T-cell (primary cell): Measurements from ENCODE around the gene CAPN5. TPM values are rescaled to one million over a fixed set of nuclear protein-coding genes. Genes with fewer than 3 reads are reported as not detected.
"Not testable (repeated sequence)": the region's sequence is repeated elsewhere in the genome, so short reads cannot be mapped to it uniquely, and the experiment has no call there.

Source experiments
- ATAC-seq, 4 experiments: fragments of 200-7000 bp in 3 of 4; fragments of 150-1000 bp in 1 of 4; cut with Tn5 transposase; replicated peaks in 1 of 4; 1 replicate in 3 of 4; 2 replicates in 1 of 4; pipeline ENCODE4 v1.10.0; 2021; ENCODE audit warnings: moderate library complexity in 3 of 4, mild to moderate bottlenecking in 2 of 4, moderate number of reproducible peaks in 1 of 4
- CTCF ChIA-PET, 2 donors: fragments of 300-600 bp; sonication (Branson Sonifier 250); formaldehyde crosslinking; loops; one replicate each; lab custom pipeline; 2022; ENCODE audit warnings: antibody characterized with exemption in 2 of 2; lab: Charles Lee
- POLR2A ChIA-PET, 2 donors: fragments of 300-600 bp; sonication (Branson Sonifier 250); formaldehyde crosslinking; loops; one replicate each; lab custom pipeline; 2022; ENCODE audit warnings: antibody characterized with exemption in 2 of 2; lab: Charles Lee
- DNase-seq, 35 experiments: peaks; one replicate each; pipeline versions ENCODE4 v3.0.0 to v3.0.0-alpha.2; 2013 to 2023
- H3K27ac ChIP-seq: one replicate; pipeline ENCODE4 v1.5.1; 2013; ENCODE audit warnings: low read length
- H3K27me3 ChIP-seq, 2 experiments: replicated peaks in 1 of 2; 1 replicate in 1 of 2; 2 replicates in 1 of 2; pipeline versions ENCODE4 v1.6.1 to v1.7.0; 2013; ENCODE audit warnings: low read length in 1 of 2, mixed read lengths in 1 of 2; ENCODE audit not compliant: control insufficient read depth in 2 of 2, insufficient read depth in 2 of 2; ENCODE audit errors: extremely low read depth in 1 of 2
- H3K36me3 ChIP-seq, 2 donors: 1 replicate in 1 of 2; 2 replicates in 1 of 2; pipeline versions ENCODE4 v1.6.1 to v1.7.0; 2013; ENCODE audit warnings: low read length in 1 of 2; ENCODE audit not compliant: control insufficient read depth in 2 of 2, insufficient read depth in 1 of 2; ENCODE audit errors: extremely low read depth in 1 of 2
- H3K4me1 ChIP-seq, 2 experiments: 1 replicate in 1 of 2; 2 replicates in 1 of 2; pipeline versions ENCODE4 v1.6.1 to v1.7.0; 2013; ENCODE audit warnings: low read length in 2 of 2, mixed read lengths in 1 of 2; ENCODE audit not compliant: insufficient read depth in 2 of 2, control insufficient read depth in 1 of 2; ENCODE audit errors: extremely low read depth in 1 of 2
- H3K4me3 ChIP-seq, 2 donors: 1 replicate in 1 of 2; 2 replicates in 1 of 2; pipeline versions ENCODE4 v1.5.1 to v1.7.0; 2013; ENCODE audit warnings: mild to moderate bottlenecking in 2 of 2, low read length in 1 of 2, moderate library complexity in 1 of 2; ENCODE audit not compliant: control insufficient read depth in 1 of 2; ENCODE audit errors: extremely low read depth in 1 of 2
- H3K9me3 ChIP-seq: 2 replicates; pipeline ENCODE4 v1.7.0; 2013
- H3K27ac Mint-ChIP-seq, 2 donors: one replicate each; pipeline ENCODE4 v1.8.0; 2020 to 2021; ENCODE audit warnings: mild to moderate bottlenecking in 2 of 2, mixed read lengths in 2 of 2
- H3K27me3 Mint-ChIP-seq, 2 donors: one replicate each; pipeline ENCODE4 v1.8.0; 2021 to 2022; ENCODE audit warnings: mixed read lengths in 2 of 2
- H3K36me3 Mint-ChIP-seq: one replicate; pipeline ENCODE4 v1.8.0; 2021; ENCODE audit warnings: mixed read lengths
- H3K4me1 Mint-ChIP-seq, 3 donors: one replicate each; pipeline ENCODE4 v1.8.0; 2020 to 2022; ENCODE audit warnings: mixed read lengths in 3 of 3, mild to moderate bottlenecking in 1 of 3
- H3K4me3 Mint-ChIP-seq, 3 donors: one replicate each; pipeline ENCODE4 v1.8.0; 2020 to 2022; ENCODE audit warnings: mild to moderate bottlenecking in 3 of 3, mixed read lengths in 3 of 3, moderate library complexity in 3 of 3
- H3K9me3 Mint-ChIP-seq, 3 donors: one replicate each; pipeline ENCODE4 v1.8.0; 2020 to 2022; ENCODE audit warnings: mixed read lengths in 3 of 3
- WGBS: methylation state at CpG from one replicate; pipeline ENCODE4 v1.1.5; 2013; ENCODE audit warnings: missing lambda C conversion rate; ENCODE audit not compliant: insufficient coverage; 5-methylcytosine and 5-hydroxymethylcytosine counted together
- total RNA-seq, 35 experiments: library from RNA in 6 of 35; stranded (reverse) in 6 of 35; fragments of 120-200 nt in 1 of 35; gene quantifications; one replicate each; pipeline versions ENCODE4 v1.2.1 to v1.2.4 and lab custom pipeline; 2013 to 2026

Gene CAPN5
- total RNA-seq (1 to 10 TPM; 3.1 to 6.4 (median 4.0) TPM), total RNA-seq (lab: John Stamatoyannopoulos, UW) (0.15 to 8.5 (median 4.2) reads per million in 29 experiments)
- total RNA-seq (2013) = 2.6 TPM

DNA sequence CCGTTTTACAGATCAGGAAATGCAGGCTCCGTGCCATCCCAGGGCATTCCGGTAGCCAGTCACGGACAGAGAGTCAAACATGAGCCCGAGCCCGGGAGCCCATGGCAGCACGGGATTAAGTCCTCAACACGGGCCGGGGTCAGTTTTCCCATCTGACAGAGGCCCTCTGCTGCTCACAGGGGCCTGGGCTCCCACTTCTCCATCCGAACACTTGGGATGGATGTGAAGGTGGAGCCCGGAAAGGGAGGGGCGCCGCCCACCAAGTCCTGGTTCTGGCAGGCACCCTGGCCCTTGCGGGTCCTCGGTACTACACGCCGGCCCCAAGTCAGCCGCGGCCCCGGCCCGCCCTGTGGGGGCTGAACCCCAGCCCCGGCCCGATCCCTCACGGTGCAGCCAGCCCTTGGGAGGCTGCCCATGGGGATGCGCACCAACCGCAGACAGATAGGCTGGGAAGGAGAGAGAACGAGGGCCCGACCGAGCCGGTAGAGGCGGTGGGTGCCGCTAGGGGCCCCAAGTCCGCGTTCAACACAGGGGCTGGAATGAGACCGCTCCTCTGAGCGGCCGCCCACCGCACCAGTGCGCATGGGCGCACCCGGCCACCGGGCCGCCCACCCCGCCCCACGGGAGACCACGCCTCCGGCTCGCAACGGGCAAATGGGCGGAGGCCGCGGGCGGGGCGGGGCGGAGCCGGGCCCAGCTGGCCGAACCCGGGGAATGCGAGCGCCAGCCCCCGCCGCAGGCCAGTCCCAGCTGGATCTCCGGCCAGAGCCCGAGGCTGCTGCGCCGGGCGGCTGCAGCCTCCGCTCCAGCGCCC is at the start of gene CAPN5:
Gene CAPN5, plus strand, starts transcription at position 743 of the 814 bp plus-strand sequence. CDS start 17,916 bp downstream, outside the sequence.
- POLR2A ChIA-PET = interaction anchor here in 1 of 2 donors (0.6 kb wide), 1 partner anchor 19 kb away, joined by 6 read pairs; no protein-coding TSS in a partner anchor
- CTCF ChIA-PET = interaction anchor here in 1 of 2 donors (0.6 to 1.0 kb wide), 2 partner anchors 19 to 54 kb away, joined by 3 to 14 read pairs; no protein-coding TSS in a partner anchor
- H3K9me3 Mint-ChIP-seq = peaks cover 0 to 4% (median 2%) of the 10 kb centered on the region in 3 donors
- ATAC-seq = peak; percentile 89 to 96 (median 92)
- peak within 1 kb of the TSS; percentile 65 to 73 for H3K4me3 ChIP-seq
- peak within 1 kb of the TSS; percentile 83 to 93 (median 88) for H3K4me3 Mint-ChIP-seq
- H3K27ac ChIP-seq = no peak within 1 kb of the TSS
- H3K36me3 Mint-ChIP-seq = no peaks in the 10 kb centered on the region
- peak; percentile 51 to 93 (median 78) for DNase-seq
- H3K27ac Mint-ChIP-seq = peak within 1 kb of the TSS in 1 of 2 donors; percentile 74
- H3K9me3 ChIP-seq = no peaks in the 10 kb centered on the region
- H3K4me1 Mint-ChIP-seq = peaks cover 10 to 17% (median 11%) of the 10 kb centered on the region in 3 donors
- H3K27me3 ChIP-seq = peaks cover 0 to 9% of the 10 kb centered on the region in 2 experiments
- H3K27me3 Mint-ChIP-seq = no peaks in the 10 kb centered on the region
- peaks cover 3 to 23% of the 10 kb centered on the region in 2 experiments for H3K4me1 ChIP-seq
- WGBS = 4% methylated on average over 64 of the region's 69 CpGs
- H3K36me3 ChIP-seq = no peaks in the 10 kb centered on the region

DNA sequence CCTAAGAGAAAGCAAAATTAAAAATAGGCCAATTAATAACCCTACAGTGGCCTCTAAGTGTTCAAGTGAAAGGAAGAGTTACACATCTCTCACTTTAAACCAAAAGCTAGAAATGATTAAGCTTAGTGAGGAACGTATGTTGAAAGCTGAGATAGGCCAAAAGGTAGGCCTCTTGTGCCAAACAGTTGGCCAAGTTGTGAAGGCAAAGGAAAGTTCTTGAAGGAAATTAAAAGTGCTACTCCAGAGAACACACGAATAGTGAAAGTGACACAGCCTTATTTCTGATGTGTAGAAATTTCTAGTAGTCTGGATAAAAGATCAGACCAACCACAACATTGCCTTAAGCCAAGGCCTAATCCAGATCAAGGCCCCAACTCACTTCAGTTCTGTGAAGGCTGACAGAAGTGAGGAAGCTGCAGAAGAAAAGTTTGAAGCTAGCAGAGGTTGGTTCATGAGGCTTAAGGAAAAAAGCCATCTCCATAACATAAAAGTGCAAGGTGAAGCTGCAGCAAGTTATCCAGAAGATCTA is 48.3 kb upstream of the CAPN5 start:
- POLR2A ChIA-PET, H3K27ac ChIP-seq, H3K9me3 Mint-ChIP-seq, H3K9me3 ChIP-seq, H3K36me3 ChIP-seq, H3K4me3 Mint-ChIP-seq, CTCF ChIA-PET, H3K27me3 ChIP-seq, H3K27me3 Mint-ChIP-seq, DNase-seq, H3K4me3 ChIP-seq, H3K4me1 ChIP-seq, ATAC-seq, H3K4me1 Mint-ChIP-seq: not testable (repeated sequence)
- Mint-ChIP-seq H3K27ac (peak overlapping the region in 1 of 2 donors; percentile 41), H3K36me3 (peaks cover 26% of the 10 kb centered on the region)
- WGBS = no CpG with 5 or more reads among the region's 2 CpGs

DNA sequence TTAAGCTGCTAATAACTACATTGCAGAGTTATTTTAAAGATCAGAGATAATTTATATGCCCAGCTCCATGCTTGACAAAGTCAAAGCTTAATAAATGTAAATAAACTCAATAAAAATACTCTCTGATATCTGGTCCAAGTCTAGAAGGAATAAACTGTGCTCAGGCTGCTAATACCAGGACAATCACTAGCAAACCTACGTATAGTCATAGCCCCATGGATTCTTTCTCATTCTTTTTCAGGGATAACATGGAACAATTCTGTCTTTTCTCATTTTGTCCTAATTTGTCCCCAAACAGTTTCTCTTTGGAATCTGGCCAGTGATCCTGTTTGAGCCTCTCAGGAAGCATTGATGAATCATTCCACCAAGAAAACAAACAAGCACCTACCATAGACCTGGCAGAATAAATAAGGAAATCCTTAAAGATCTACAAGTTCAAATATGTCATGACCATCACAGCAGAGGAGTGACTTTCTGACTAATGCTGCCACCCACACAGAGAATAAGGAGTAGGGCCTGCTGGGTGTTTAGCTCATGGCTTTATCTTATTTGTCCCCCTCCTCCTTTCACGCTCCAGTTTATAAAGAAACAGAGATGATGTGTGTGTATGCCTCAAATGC is 46.7 kb upstream of the CAPN5 start:
- Histone ChIP-seq H3K36me3 (no peaks in the 10 kb centered on the region), H3K4me1 (no peaks in the 10 kb centered on the region), H3K9me3 (no peaks in the 10 kb centered on the region), H3K27ac (no peak overlapping the region), H3K27me3 (no peaks in the 10 kb centered on the region), H3K4me3 (no peak overlapping the region)
- Mint-ChIP-seq H3K36me3 (peaks cover 26% of the 10 kb centered on the region), H3K4me1 (peaks cover 0 to 2% (median 0%) of the 10 kb centered on the region in 3 donors), H3K27me3 (no peaks in the 10 kb centered on the region), H3K4me3 (no peak overlapping the region), H3K9me3 (no peaks in the 10 kb centered on the region), H3K27ac (no peak overlapping the region)
- 100% methylated on average over 1 of the region's 2 CpGs for WGBS
- no peak for ATAC-seq
- ChIA-PET CTCF (no interaction called here), POLR2A (no interaction called here)
- DNase-seq = no peak

DNA sequence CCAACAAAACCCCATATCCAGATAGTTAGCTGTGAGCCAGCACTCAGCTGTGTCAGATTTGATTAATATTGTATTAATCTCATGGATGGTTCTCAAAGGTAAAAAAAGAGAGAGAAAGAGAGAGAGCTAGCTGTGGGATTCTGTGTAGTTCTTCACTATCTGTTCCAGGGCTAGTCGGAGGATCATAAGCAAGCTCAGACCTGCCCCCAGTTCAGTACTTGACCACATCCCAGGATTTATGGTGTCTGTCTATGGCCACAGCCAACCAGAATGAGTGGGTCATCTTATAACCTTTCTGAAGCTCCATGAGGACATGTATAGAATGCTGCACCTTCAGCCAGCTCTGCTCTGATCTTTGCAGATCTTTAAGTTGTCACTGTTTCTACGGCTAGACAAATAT is 46.0 kb upstream of the CAPN5 start:
- Histone ChIP-seq H3K9me3 (no peaks in the 10 kb centered on the region), H3K36me3 (no peaks in the 10 kb centered on the region), H3K27me3 (no peaks in the 10 kb centered on the region), H3K4me1 (no peaks in the 10 kb centered on the region), H3K4me3 (no peak overlapping the region), H3K27ac (no peak overlapping the region)
- Mint-ChIP-seq H3K27ac (no peak overlapping the region), H3K4me3 (no peak overlapping the region), H3K27me3 (no peaks in the 10 kb centered on the region), H3K4me1 (peaks cover 0 to 2% (median 0%) of the 10 kb centered on the region in 3 donors), H3K36me3 (peaks cover 26% of the 10 kb centered on the region), H3K9me3 (no peaks in the 10 kb centered on the region)
- DNase-seq = no peak
- POLR2A ChIA-PET = no interaction called here
- no peak for ATAC-seq
- WGBS = 100% methylated on average over 1 of the region's 2 CpGs
- CTCF ChIA-PET = interaction anchor here in 1 of 2 donors (0.6 kb wide), 1 partner anchor 8 kb away, joined by 4 read pairs; no protein-coding TSS in a partner anchor

DNA sequence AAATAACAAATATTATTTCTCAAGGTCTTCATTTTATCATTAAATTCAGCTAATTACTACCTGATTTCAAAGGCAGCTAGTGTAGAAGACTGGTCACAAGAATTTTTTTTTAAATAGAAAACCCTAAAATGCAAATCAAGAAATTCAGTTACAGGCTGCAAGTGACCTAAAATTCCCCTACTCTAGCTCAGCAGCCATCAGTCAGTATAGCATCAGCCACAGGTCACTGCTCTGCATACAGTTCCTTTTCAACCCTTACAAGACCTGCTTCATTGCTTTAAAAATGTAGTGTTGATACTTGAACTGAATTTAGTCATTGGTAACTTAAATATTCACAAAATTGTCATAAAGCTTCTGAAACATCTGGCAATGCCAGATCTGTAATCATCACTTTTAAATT is 42.0 kb upstream of the CAPN5 start:
- no peak overlapping the region for H3K27ac ChIP-seq
- H3K4me3 ChIP-seq = no peak overlapping the region
- H3K27me3 ChIP-seq = peaks cover 0 to 5% of the 10 kb centered on the region in 2 experiments
- Mint-ChIP-seq H3K27me3 (peaks cover 15 to 17% of the 10 kb centered on the region in 2 donors), H3K4me3 (no peak overlapping the region), H3K27ac (no peak overlapping the region), H3K9me3 (no peaks in the 10 kb centered on the region), H3K36me3 (peaks cover 15% of the 10 kb centered on the region), H3K4me1 (no peaks in the 10 kb centered on the region)
- ATAC-seq (no peak), DNase-seq (no peak)
- H3K9me3 ChIP-seq = no peaks in the 10 kb centered on the region
- ChIA-PET CTCF (interaction anchor here in 1 of 2 donors (0.6 kb wide), 1 partner anchor 23 kb away, joined by 5 read pairs; no protein-coding TSS in a partner anchor), POLR2A (no interaction called here)
- no peaks in the 10 kb centered on the region for H3K4me1 ChIP-seq
- no peaks in the 10 kb centered on the region for H3K36me3 ChIP-seq

DNA sequence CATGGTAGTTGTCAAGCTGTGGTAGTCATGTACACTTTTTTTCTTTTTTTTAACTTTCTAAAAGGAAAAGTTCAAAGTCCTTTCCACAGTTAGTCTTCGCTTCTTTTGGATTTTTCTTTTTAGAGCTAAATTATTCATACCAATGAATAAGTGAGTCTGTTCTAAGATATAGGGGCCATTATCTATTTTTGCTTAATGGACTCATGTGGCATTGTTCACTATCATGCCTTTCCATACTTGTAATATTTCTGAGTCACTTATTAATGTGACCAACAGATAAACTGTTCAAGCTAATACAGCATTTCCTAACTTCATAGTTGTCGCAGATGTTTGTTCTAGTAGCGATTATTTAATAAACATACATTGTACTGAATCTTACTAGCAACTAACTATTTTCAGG is 40.5 kb upstream of the CAPN5 start:
- Mint-ChIP-seq H3K27me3 (peaks cover 30 to 31% of the 10 kb centered on the region in 2 donors), H3K4me3 (no peak overlapping the region), H3K27ac (no peak overlapping the region), H3K9me3 (no peaks in the 10 kb centered on the region), H3K36me3 (peaks cover 3% of the 10 kb centered on the region), H3K4me1 (no peaks in the 10 kb centered on the region)
- H3K27me3 ChIP-seq = peaks cover 0 to 13% of the 10 kb centered on the region in 2 experiments
- no peaks in the 10 kb centered on the region for H3K36me3 ChIP-seq
- CTCF ChIA-PET = no interaction called here
- no peak for DNase-seq
- POLR2A ChIA-PET = no interaction called here
- ATAC-seq = no peak
- no peak overlapping the region for H3K4me3 ChIP-seq
- no peak overlapping the region for H3K27ac ChIP-seq
- H3K4me1 ChIP-seq = no peaks in the 10 kb centered on the region
- WGBS = no CpG with 5 or more reads among the region's 3 CpGs
- no peaks in the 10 kb centered on the region for H3K9me3 ChIP-seq
